OCI-LY7 (cell line): Measurements from ENCODE around the gene GADD45B.

Experiments
- EZH2phosphoT487 ChIP-seq: fragments of 200-600 bp; sonication (generic); IDR thresholded peaks from 2 replicates; pipeline ENCODE4 v1.6.1; 2018; ENCODE audit warnings: low read depth, borderline replicate concordance, mild to moderate bottlenecking, mixed run types, antibody characterized with exemption, low read length, moderate library complexity, mixed read lengths
- TF ChIP-seq, protein P1 (sequence below): fragments of 200-600 bp; sonication (generic); conservative IDR thresholded peaks from 2 replicates; pipeline ENCODE4 v1.5.1; 2014; ENCODE audit warnings: mild to moderate bottlenecking, antibody characterized with exemption, low read length, moderate library complexity, mixed read lengths

GRCh38 chr19:2476451-2477140 lies 669 bp downstream of the GADD45B start:
- TF ChIP-seq, protein P1, sequence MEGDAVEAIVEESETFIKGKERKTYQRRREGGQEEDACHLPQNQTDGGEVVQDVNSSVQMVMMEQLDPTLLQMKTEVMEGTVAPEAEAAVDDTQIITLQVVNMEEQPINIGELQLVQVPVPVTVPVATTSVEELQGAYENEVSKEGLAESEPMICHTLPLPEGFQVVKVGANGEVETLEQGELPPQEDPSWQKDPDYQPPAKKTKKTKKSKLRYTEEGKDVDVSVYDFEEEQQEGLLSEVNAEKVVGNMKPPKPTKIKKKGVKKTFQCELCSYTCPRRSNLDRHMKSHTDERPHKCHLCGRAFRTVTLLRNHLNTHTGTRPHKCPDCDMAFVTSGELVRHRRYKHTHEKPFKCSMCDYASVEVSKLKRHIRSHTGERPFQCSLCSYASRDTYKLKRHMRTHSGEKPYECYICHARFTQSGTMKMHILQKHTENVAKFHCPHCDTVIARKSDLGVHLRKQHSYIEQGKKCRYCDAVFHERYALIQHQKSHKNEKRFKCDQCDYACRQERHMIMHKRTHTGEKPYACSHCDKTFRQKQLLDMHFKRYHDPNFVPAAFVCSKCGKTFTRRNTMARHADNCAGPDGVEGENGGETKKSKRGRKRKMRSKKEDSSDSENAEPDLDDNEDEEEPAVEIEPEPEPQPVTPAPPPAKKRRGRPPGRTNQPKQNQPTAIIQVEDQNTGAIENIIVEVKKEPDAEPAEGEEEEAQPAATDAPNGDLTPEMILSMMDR: no peak
- no peak for TF ChIP-seq EZH2phosphoT487
